ENCODE results near the gene SYT11.

The SYT11 gene

DNA sequence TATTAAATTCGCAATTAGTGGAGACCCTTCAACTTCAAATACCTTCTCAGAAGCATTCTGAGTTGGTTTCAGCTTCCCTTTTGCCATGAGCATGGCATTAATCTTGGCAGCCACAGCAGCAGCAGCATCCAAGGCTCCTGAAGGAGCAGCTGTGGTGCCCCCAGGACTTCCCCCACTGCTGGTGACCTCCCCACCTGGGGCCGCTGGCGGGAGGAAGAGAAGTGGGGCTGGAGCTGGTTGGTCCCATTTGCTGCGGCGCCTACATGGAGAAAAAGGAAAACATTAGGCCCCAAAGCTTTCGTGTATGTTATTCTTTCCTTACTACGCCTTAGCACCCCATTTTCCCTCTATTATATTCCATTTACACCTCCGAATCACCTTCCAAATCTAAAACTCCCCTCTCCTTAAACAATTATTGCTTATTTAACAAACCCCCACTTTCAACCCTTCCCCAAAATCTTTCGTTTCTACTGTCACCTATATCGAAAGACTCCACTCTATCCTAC is 74.3 kb downstream of the SYT11 start:
- Histone ChIP-seq H3K27me3 (replicated peaks; ENCODE audit: control insufficient read depth, insufficient read depth, low read length, poor library complexity, severe bottlenecking) (no peaks in the 10 kb centered on the region), H3K27ac (ENCODE audit: insufficient read depth, low read length, poor library complexity, severe bottlenecking) (peak overlapping the region; percentile 93), H3K36me3 (ENCODE audit: control insufficient read depth, insufficient read depth, low read length) (peaks cover 32% of the 10 kb centered on the region), H3K4me1 (ENCODE audit: control insufficient read depth, insufficient read depth, low read length, poor library complexity, severe bottlenecking) (peaks cover 33% of the 10 kb centered on the region), H3K9me3 (ENCODE audit: control insufficient read depth, low read length) (no peaks in the 10 kb centered on the region), H3K4me3 (ENCODE audit: insufficient read depth, low read depth, low read length, poor library complexity, severe bottlenecking) (peak overlapping the region; percentile 77)
- no peak for DNase-seq

GRCh38 chr1:155934097-155934935 is 74.9 kb downstream of the SYT11 start, which contains the start of gene KHDC4:
KHDC4 (minus strand) TSS chr1:155934413; CDS start chr1:155934373, 40 bp downstream.
- H3K4me3 ChIP-seq (ENCODE audit: insufficient read depth, low read depth, low read length, poor library complexity, severe bottlenecking) = peak within 1 kb of the TSS; percentile 77
- no peaks in the 10 kb centered on the region for H3K9me3 ChIP-seq (ENCODE audit: control insufficient read depth, low read length)
- peak within 1 kb of the TSS; percentile 93 for H3K27ac ChIP-seq (ENCODE audit: insufficient read depth, low read length, poor library complexity, severe bottlenecking)
- DNase-seq = peak; percentile 92 to 94 (median 94)
- peaks cover 26% of the 10 kb centered on the region for H3K36me3 ChIP-seq (ENCODE audit: control insufficient read depth, insufficient read depth, low read length)
- peaks cover 33% of the 10 kb centered on the region for H3K4me1 ChIP-seq (ENCODE audit: control insufficient read depth, insufficient read depth, low read length, poor library complexity, severe bottlenecking)
- H3K27me3 ChIP-seq (replicated peaks; ENCODE audit: control insufficient read depth, insufficient read depth, low read length, poor library complexity, severe bottlenecking) = no peaks in the 10 kb centered on the region

Measured in effector memory CD4-positive, alpha-beta T cell (primary cell).